COLO829 (cell line): Measurements from ENCODE around the gene CPA1.

Experiments
- DNase-seq: peaks from one replicate; pipeline ENCODE4 v3.0.0; 2012; ENCODE audit warnings: low spot score

The CPA1 gene

GRCh38 chr7:130356121-130356875 is 24.0 kb upstream of the CPA1 start:
- peak; percentile 90 for DNase-seq

- peak; percentile 73 for DNase-seq
These were observed 23.2 kb upstream of the CPA1 start for GRCh38 chr7:130356876-130357611.

- no peak for DNase-seq
These were observed 21.8 kb upstream of the CPA1 start for GRCh38 chr7:130358471-130358870.

GRCh38 chr7:130359276-130359857 is 20.9 kb upstream of the CPA1 start:
- DNase-seq, result no peak

- no peak for DNase-seq
These were observed 19.8 kb upstream of the CPA1 start for GRCh38 chr7:130360518-130360917.

- no peak for DNase-seq
These were observed 18.6 kb upstream of the CPA1 start for GRCh38 chr7:130361681-130362080.

GRCh38 chr7:130362251-130362816 is 18.0 kb upstream of the CPA1 start:
- no peak for DNase-seq

GRCh38 chr7:130363026-130363847 is 17.1 kb upstream of the CPA1 start:
- DNase-seq, result no peak

- no peak for DNase-seq
These were observed 15.8 kb upstream of the CPA1 start for GRCh38 chr7:130364451-130364850.

GRCh38 chr7:130365088-130365487 is 15.2 kb upstream of the CPA1 start:
- DNase-seq, result no peak

- no peak for DNase-seq
These were observed 14.5 kb upstream of the CPA1 start for GRCh38 chr7:130365511-130366441.

- DNase-seq, result no peak
These were observed 13.7 kb upstream of the CPA1 start for GRCh38 chr7:130366564-130366963.

GRCh38 chr7:130367088-130367755 is 13.1 kb upstream of the CPA1 start:
- no peak for DNase-seq

- no peak for DNase-seq
These were observed 12.2 kb upstream of the CPA1 start for GRCh38 chr7:130367836-130368746.

- no peak for DNase-seq
These were observed 11.1 kb upstream of the CPA1 start for GRCh38 chr7:130369110-130369711.

- no peak for DNase-seq
These were observed 10.3 kb upstream of the CPA1 start for GRCh38 chr7:130369831-130370550.

GRCh38 chr7:130371046-130371445 is 9.2 kb upstream of the CPA1 start:
- DNase-seq, result no peak
